Small intestine (tissue), 16 donors: Measurements from ENCODE around the gene HELZ. TPM values are rescaled to one million over a fixed set of nuclear protein-coding genes. Genes with fewer than 3 reads are reported as not detected.
"Not testable (repeated sequence)": the region's sequence is repeated elsewhere in the genome, so short reads cannot be mapped to it uniquely, and the experiment has no call there.

Experiments
- DNase-seq, 2 donors: peaks; one replicate each; pipeline versions ENCODE4 v3.0.0 to v3.0.0-alpha.2; 2013
- FAIRE-seq: peaks from 2 replicates; lab custom pipeline; 2012; peaks lifted over from hg19 to GRCh38; lab: Jason Lieb, UNC
- H3K27ac ChIP-seq, 3 donors: one replicate each; pipeline ENCODE4 v1.5.1; 2013; ENCODE audit warnings: low read length in 2 of 3, mild to moderate bottlenecking in 2 of 3, control low read depth in 1 of 3, inconsistent platforms in 1 of 3, low read depth in 1 of 3, moderate library complexity in 1 of 3
- H3K27me3 ChIP-seq, 3 donors: one replicate each; pipeline ENCODE4 v1.6.1; 2013; ENCODE audit warnings: low read length in 3 of 3, inconsistent platforms in 1 of 3; ENCODE audit not compliant: control insufficient read depth in 3 of 3, insufficient read depth in 3 of 3
- H3K36me3 ChIP-seq, 3 donors: one replicate each; pipeline ENCODE4 v1.6.1; 2013; ENCODE audit warnings: low read length in 3 of 3, inconsistent platforms in 1 of 3, low read depth in 1 of 3, mild to moderate bottlenecking in 1 of 3, moderate library complexity in 1 of 3; ENCODE audit not compliant: control insufficient read depth in 3 of 3, insufficient read depth in 2 of 3
- H3K4me1 ChIP-seq, 3 donors: one replicate each; pipeline ENCODE4 v1.6.1; 2013; ENCODE audit warnings: low read length in 2 of 3, inconsistent platforms in 1 of 3, low read depth in 1 of 3, mild to moderate bottlenecking in 1 of 3, moderate library complexity in 1 of 3; ENCODE audit not compliant: control insufficient read depth in 3 of 3, insufficient read depth in 2 of 3
- H3K4me3 ChIP-seq, 3 donors: one replicate each; pipeline ENCODE4 v1.5.1; 2013; ENCODE audit warnings: low read length in 3 of 3, control low read depth in 1 of 3, inconsistent platforms in 1 of 3, low read depth in 1 of 3, mild to moderate bottlenecking in 1 of 3, moderate library complexity in 1 of 3
- H3K9me3 ChIP-seq, 2 donors: one replicate each; pipeline ENCODE4 v1.6.1; 2013; ENCODE audit warnings: low read depth in 1 of 2, low read length in 1 of 2; ENCODE audit not compliant: control insufficient read depth in 2 of 2, insufficient read depth in 1 of 2
- WGBS, 3 donors: extraction: QIAGEN DNeasy Blood & Tissue Kit; methylation state at CpG; one replicate each; pipeline ENCODE4 v1.1.7; 2013; 5-methylcytosine and 5-hydroxymethylcytosine counted together
- long read RNA-seq, 10 donors: transcript quantifications; one replicate each; lab custom pipeline, GENCODE V29; 2026
- polyA plus RNA-seq, 4 donors: library from polyadenylated mRNA; stranded (reverse) in 3 of 4; unstranded in 1 of 4; fragments of 200-250 nt in 3 of 4; fragments of 120-200 nt in 1 of 4; gene quantifications; one replicate each; pipeline versions ENCODE4 v1.2.1 to v1.2.3, GENCODE V29; 2013
- donor health status: healthy with polysubstance abuse.
- donor health status: control.
- donor health status: control.
- donor health status: Bipolar disorder and iron deficiency.
- donor health status: healthy.

Gene HELZ
- 10 to 100 TPM in 1 of 4 donors, 1 to 10 TPM in 3; 2.7 to 27.3 (median 3.6) TPM for polyA plus RNA-seq
- long read RNA-seq, donor 1, result 0 reads
- long read RNA-seq, donor 2, result 0 reads
- long read RNA-seq, donor 3, partial matches to known transcripts, result 14 of 14 reads
- long read RNA-seq, donor 3, other reads (novel, unspliced or antisense), result 0 of 14 reads
- long read RNA-seq, donor 4, result 0 reads
- long read RNA-seq, donor 5, result 0 reads
- long read RNA-seq, donor 6, partial matches to known transcripts, result 5 of 5 reads
- long read RNA-seq, donor 6, other reads (novel, unspliced or antisense), result 0 of 5 reads
- long read RNA-seq, donor 7, result 0 reads
- long read RNA-seq, donor 8, result 0 reads
- long read RNA-seq, donor 9, partial matches to known transcripts, result 5 of 5 reads
- long read RNA-seq, donor 9, other reads (novel, unspliced or antisense), result 0 of 5 reads
- long read RNA-seq, donor 10, result 0 reads

- H3K4me1 ChIP-seq, result peaks cover 4 to 25% (median 4%) of the 10 kb centered on the region in 3 donors
- H3K27me3 ChIP-seq, result no peaks in the 10 kb centered on the region
- WGBS, 3 donors, result 0 to 1% (median 0%) methylated on average over 59 to 67 of the region's 67 CpGs
- H3K4me3 ChIP-seq, result peak within 1 kb of the TSS; percentile 68 to 94 (median 81)
- DNase-seq (peak; percentile 88 to 95), FAIRE-seq (no peak)
- peaks cover 0 to 3% (median 0%) of the 10 kb centered on the region in 3 donors for H3K36me3 ChIP-seq
- no peaks in the 10 kb centered on the region for H3K9me3 ChIP-seq
- peak within 1 kb of the TSS; percentile 88 to 98 (median 97) for H3K27ac ChIP-seq
These were observed at the start of gene HELZ for GRCh38 chr17:67245073-67245693. Gene HELZ, minus strand, starts transcription at chr17:67245196. Its CDS starts 26,392 bp downstream, at chr17:67218804.

GRCh38 chr17:67293251-67294203 lies 48.5 kb upstream of the HELZ start:
- Histone ChIP-seq H3K27ac (no peak overlapping the region), H3K36me3 (no peaks in the 10 kb centered on the region), H3K4me3 (no peak overlapping the region), H3K27me3 (no peaks in the 10 kb centered on the region), H3K4me1 (no peaks in the 10 kb centered on the region), H3K9me3 (no peaks in the 10 kb centered on the region)
- WGBS, 3 donors, result 38 to 52% (median 43%) methylated on average over 32 of the region's 32 CpGs
- peak; percentile 66 to 67 for DNase-seq
- no peak for FAIRE-seq

- Histone ChIP-seq H3K4me1 (no peaks in the 10 kb centered on the region), H3K36me3 (no peaks in the 10 kb centered on the region), H3K4me3 (no peak overlapping the region), H3K9me3 (no peaks in the 10 kb centered on the region), H3K27me3 (no peaks in the 10 kb centered on the region), H3K27ac (no peak overlapping the region)
- FAIRE-seq (no peak), DNase-seq (no peak)
- 71 to 80% (median 75%) methylated on average over 11 of the region's 11 CpGs for WGBS, 3 donors
These were observed 45.8 kb upstream of the HELZ start for GRCh38 chr17:67290711-67291291.

GRCh38 chr17:67290244-67290643 lies 45.2 kb upstream of the HELZ start:
- FAIRE-seq (no peak), DNase-seq (no peak)
- Histone ChIP-seq H3K4me1 (no peaks in the 10 kb centered on the region), H3K36me3 (no peaks in the 10 kb centered on the region), H3K9me3 (no peaks in the 10 kb centered on the region), H3K27me3 (no peaks in the 10 kb centered on the region), H3K27ac (no peak overlapping the region), H3K4me3 (no peak overlapping the region)
- WGBS, 3 donors, result 93 to 95% (median 93%) methylated on average over 3 of the region's 3 CpGs

- Histone ChIP-seq H3K9me3 (no peaks in the 10 kb centered on the region), H3K4me3 (no peak overlapping the region), H3K36me3 (no peaks in the 10 kb centered on the region), H3K27ac (no peak overlapping the region), H3K27me3 (no peaks in the 10 kb centered on the region), H3K4me1 (no peaks in the 10 kb centered on the region)
- peak; percentile 11 to 12 for DNase-seq
- WGBS, 3 donors, result 42 to 51% (median 47%) methylated on average over 14 of the region's 14 CpGs
- no peak for FAIRE-seq
These were observed 44.3 kb upstream of the HELZ start for GRCh38 chr17:67289181-67289876.

- H3K27ac ChIP-seq, H3K27me3 ChIP-seq, H3K4me3 ChIP-seq, DNase-seq, H3K36me3 ChIP-seq, H3K9me3 ChIP-seq, FAIRE-seq, H3K4me1 ChIP-seq: not testable (repeated sequence)
- WGBS, 3 donors, result 74 to 91% (median 83%) methylated on average over 3 of the region's 3 CpGs
These were observed 41.8 kb upstream of the HELZ start for GRCh38 chr17:67286826-67287225.

- FAIRE-seq (no peak), DNase-seq (no peak)
- Histone ChIP-seq H3K27ac (no peak overlapping the region), H3K9me3 (no peaks in the 10 kb centered on the region), H3K36me3 (no peaks in the 10 kb centered on the region), H3K27me3 (no peaks in the 10 kb centered on the region), H3K4me3 (no peak overlapping the region), H3K4me1 (no peaks in the 10 kb centered on the region)
- 44 to 68% (median 63%) methylated on average over 1 of the region's 1 CpG for WGBS, 3 donors
These were observed 40.4 kb upstream of the HELZ start for GRCh38 chr17:67285360-67285759.
